ENCODE measurements around the gene HHAT. TPM values are rescaled to one million over a fixed set of nuclear protein-coding genes. Genes with fewer than 3 reads are reported as not detected.

HHAT gene
- total and polyA plus RNA-seq, 2 of the 13 experiments (the other 11 are each of a cell fraction or from before 2014, with no cell fraction given), result 2.6 to 4.9 TPM

DNA sequence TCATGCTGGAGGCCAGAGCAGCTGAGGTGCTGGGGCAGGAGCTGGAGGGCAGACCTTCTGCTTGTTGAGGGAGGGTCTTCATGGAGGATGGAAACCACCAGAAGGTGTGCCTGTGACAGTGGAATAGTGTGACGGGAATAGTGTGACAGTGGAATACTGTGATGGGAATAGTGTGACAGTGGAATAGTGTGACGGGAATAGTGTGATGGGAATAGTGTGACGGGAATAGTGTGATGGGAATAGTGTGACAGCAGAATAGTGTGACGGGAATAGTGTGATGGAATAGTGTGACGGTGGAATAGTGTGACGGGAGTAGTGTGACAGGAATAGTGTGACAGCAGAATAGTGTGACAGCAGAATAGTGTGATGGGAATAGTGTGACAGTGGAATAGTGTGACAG lies 325.1 kb downstream of the HHAT start:
- Histone ChIP-seq H2AFZ (ENCODE audit: low read length) (no peak overlapping the region), H3K27me3 (ENCODE audit: control insufficient read depth in 1 of 2, insufficient read depth in 2 of 2, low read length in 2 of 2) (no peaks in the 10 kb centered on the region), H3K36me3 (replicated peaks in 1 of 2; ENCODE audit: control insufficient read depth in 1 of 2, insufficient read depth in 2 of 2, low read length in 2 of 2) (no peaks in the 10 kb centered on the region), H3K9ac (ENCODE audit: insufficient read depth, low read depth, low read length) (no peak overlapping the region), H4K20me1 (ENCODE audit: insufficient read depth, low read length) (no peaks in the 10 kb centered on the region), H3K4me3 (replicated peaks in 1 of 3; ENCODE audit: insufficient read depth in 1 of 3, low read depth in 2 of 3, low read length in 3 of 3) (no peak overlapping the region), H3K27ac (ENCODE audit: extremely low read length, insufficient read depth, low read length) (no peak overlapping the region), H3K79me2 (ENCODE audit: insufficient read depth, low read length) (no peaks in the 10 kb centered on the region), H3K4me1 (ENCODE audit: insufficient read depth, low read length) (peaks cover 6% of the 10 kb centered on the region; the same call in 1 of the 2 replicates), H3K4me2 (ENCODE audit: low read depth, low read length) (no peak overlapping the region), H3K9me3 (ENCODE audit: low read length) (peaks cover 7% of the 10 kb centered on the region; the same call in 1 of the 2 replicates)
- in situ Hi-C loops (cut with HindIII; ENCODE audit: extremely low pct_ligation_motif_present, low pct_unique_long_range_greater_than_20kb), result no loop called here
- TF ChIP-seq CREB1 (IDR thresholded peaks at IDR 0.05), result peak; percentile 3; the same call in 1 of the 2 replicates
- TF ChIP-seq CREB1 (CRISPR knock-in tag; IDR thresholded peaks at IDR 0.05), result no peak
- no peak for TF ChIP-seq ZKSCAN8 (CRISPR knock-in tag; IDR thresholded peaks at IDR 0.05; ENCODE audit: borderline replicate concordance)
- 47% methylated on average over 6 of the region's 6 CpGs for WGBS (ENCODE audit: low lambda C conversion rate)
- ATAC-seq (0 out of 3 replicates have a peak, but pooled peaks have one; percentile 35), FAIRE-seq (peak; percentile 88), DNase-seq (ENCODE audit: low spot score) (no peak)
- ChIA-PET CTCF (ENCODE audit: low intra/inter-chr PET ratio, low total read pairs) (no interaction called here), POLR2A (no interaction called here)
- intact Hi-C loops (cut with micrococcal nuclease; ENCODE audit: unreplicated experiment), result no loop called here
- BruUV-seq (replicated peaks), result no TSS peak

DNA sequence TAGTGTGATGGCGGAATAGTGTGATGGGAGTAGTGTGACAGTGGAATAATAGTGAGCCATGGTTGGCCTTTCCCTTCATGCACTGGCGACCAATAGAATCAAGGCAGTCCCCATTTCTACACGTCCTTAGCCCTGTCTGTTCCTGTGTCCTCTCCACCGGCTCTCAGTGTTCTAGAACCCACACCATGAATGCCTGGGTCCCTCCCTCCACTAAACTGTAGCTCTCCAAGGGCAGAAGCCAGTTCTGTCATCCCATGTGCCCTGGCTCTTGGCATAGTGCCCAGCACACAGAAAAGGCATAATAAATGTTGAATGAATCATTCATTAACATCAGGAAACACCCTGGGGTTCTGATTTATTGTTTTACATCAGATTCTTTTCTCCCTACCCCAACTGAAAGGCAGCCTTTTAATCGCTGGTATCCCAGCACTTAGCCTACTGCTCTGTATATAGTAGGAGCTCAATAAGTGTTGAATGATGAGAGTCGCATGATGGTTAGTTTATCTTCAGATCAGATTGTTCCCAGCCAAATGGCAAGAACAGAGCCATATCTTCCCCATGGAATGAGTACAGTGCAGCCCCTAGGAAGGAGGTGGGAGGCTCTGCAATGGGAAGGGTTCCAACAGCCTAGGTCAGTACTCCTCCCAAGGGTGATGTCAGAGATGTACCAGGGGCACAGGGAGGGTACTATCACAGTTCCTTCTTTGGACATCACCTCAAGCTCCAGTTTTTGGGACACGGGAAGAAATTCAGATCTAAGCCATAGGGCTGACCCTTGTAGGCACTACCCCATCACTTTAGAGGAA lies 325.7 kb downstream of the HHAT start:
- Histone ChIP-seq H3K27ac (ENCODE audit: extremely low read length, insufficient read depth, low read length) (no peak overlapping the region), H3K27me3 (ENCODE audit: control insufficient read depth in 1 of 2, insufficient read depth in 2 of 2, low read length in 2 of 2) (no peaks in the 10 kb centered on the region), H3K79me2 (ENCODE audit: insufficient read depth, low read length) (no peaks in the 10 kb centered on the region), H3K36me3 (replicated peaks in 1 of 2; ENCODE audit: control insufficient read depth in 1 of 2, insufficient read depth in 2 of 2, low read length in 2 of 2) (no peaks in the 10 kb centered on the region), H3K4me3 (replicated peaks in 1 of 3; ENCODE audit: insufficient read depth in 1 of 3, low read depth in 2 of 3, low read length in 3 of 3) (no peak overlapping the region), H3K4me2 (ENCODE audit: low read depth, low read length) (no peak overlapping the region), H3K4me1 (ENCODE audit: insufficient read depth, low read length) (peaks cover 4% of the 10 kb centered on the region; the same call in 1 of the 2 replicates), H4K20me1 (ENCODE audit: insufficient read depth, low read length) (no peaks in the 10 kb centered on the region), H3K9me3 (ENCODE audit: low read length) (peaks cover 7% of the 10 kb centered on the region; the same call in 1 of the 2 replicates), H3K9ac (ENCODE audit: insufficient read depth, low read depth, low read length) (no peak overlapping the region), H2AFZ (ENCODE audit: low read length) (no peak overlapping the region)
- FAIRE-seq, result no peak
- ChIA-PET CTCF (ENCODE audit: low intra/inter-chr PET ratio, low total read pairs) (no interaction called here), POLR2A (no interaction called here)
- in situ Hi-C loops (cut with HindIII; ENCODE audit: extremely low pct_ligation_motif_present, low pct_unique_long_range_greater_than_20kb) (no loop called here), intact Hi-C loops (cut with micrococcal nuclease; ENCODE audit: unreplicated experiment) (no loop called here)
- BruUV-seq (replicated peaks), result no TSS peak
- WGBS (ENCODE audit: low lambda C conversion rate), result 56% methylated on average over 6 of the region's 7 CpGs
- ATAC-seq, result no peak
- TF ChIP-seq, protein P1, sequence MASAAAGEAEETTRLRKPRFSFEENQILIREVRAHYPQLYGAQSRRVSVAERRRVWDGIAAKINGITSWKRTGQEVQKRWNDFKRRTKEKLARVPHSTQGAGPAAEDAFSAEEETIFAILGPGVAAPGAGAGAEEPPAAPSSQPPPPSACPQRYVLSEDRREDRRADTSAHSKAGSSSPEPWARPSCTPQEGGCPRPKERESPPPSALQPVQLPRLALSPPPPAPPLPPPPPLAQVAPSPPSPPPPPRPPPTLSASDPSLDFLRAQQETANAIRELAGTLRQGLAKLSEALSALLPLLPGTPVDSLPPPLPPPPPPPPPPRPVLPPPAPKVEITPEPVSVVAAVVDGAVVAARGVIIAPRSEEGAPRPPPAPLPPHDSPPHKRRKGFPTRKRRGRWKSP (CRISPR knock-in tag; IDR thresholded peaks at IDR 0.05), result no peak
- TF ChIP-seq ZNF564 (CRISPR knock-in tag; IDR thresholded peaks at IDR 0.05) (no peak), MEF2D (CRISPR knock-in tag; IDR thresholded peaks at IDR 0.05) (no peak), ZNF777 (CRISPR knock-in tag; IDR thresholded peaks at IDR 0.05) (no peak)
- no peak for DNase-seq (ENCODE audit: low spot score)
